HuH-7 (cell line): ENCODE measurements around the gene PPP2R3A.
"Not testable (repeated sequence)": the region's sequence is repeated elsewhere in the genome, so short reads cannot be mapped to it uniquely, and the experiment has no call there.

Experiments used
- DNase-seq: peaks from one replicate; pipeline ENCODE4 v3.0.0; 2011; ENCODE audit warnings: low spot score

The PPP2R3A gene

DNA sequence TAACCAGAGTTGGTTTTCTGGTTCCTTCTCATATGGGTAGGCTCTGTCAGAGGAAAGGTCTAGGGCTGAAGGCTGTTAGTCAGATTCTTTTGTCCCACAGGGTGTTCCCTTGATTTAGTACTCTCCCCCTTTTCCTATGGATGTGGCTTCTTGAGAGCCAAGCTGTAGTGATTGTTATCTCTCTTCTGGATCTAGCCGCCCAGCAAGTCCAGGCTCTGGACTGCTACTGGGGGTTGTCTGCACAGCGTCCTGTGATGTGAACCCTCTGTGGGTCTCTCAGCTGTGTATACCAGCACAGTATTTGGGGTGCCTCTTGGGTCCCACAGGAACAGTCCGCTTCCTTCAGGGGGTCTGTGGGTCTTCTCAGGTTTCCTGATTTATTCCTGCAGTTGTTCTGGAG lies 70.8 kb downstream of the PPP2R3A start:
- no peak for DNase-seq

DNA sequence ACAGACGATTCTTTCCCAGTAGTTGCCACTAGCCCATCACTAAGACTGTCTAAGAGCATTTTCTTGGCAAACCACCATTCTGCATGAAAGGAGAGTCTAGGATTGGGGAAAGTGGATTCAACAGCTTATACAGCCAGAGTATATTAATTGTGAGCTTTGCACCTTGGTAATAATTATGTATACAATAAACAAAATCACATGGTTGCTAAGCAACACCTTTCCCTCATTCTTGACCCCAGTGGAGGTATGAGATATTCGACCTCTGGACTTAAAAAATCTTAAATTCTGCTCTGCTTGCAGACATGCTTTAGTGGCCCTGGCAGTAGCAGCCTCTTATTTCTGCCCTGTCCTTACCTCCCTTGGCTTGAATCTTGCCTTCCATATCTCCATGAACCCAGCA lies 73.1 kb downstream of the PPP2R3A start:
- DNase-seq, result no peak

- peak; percentile 12 for DNase-seq
Measured at GRCh38 chr3:136042608-136043221, 77.2 kb downstream of the PPP2R3A start.

- no peak for DNase-seq
Measured at GRCh38 chr3:136044980-136045745, 79.6 kb downstream of the PPP2R3A start.

DNA sequence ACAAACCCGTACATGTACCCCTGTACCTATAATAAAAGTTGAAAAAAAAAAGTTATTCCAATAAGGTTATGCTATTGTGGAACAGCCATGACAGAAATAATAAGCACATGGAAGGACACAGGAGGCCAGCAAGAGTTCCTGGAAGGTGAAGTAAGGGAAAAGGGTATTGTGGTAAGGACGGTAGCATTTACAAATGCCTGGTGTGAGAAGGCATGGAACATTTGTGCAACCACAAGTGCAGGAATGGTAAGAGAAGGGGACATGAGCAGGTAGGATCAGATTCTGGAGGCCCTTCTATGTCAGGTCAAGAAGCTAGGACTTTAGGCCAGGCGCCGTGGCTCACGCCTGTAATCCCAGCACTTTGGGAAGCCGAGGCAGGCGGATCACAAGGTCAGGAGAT lies 82.5 kb downstream of the PPP2R3A start:
- DNase-seq, result no peak

DNA sequence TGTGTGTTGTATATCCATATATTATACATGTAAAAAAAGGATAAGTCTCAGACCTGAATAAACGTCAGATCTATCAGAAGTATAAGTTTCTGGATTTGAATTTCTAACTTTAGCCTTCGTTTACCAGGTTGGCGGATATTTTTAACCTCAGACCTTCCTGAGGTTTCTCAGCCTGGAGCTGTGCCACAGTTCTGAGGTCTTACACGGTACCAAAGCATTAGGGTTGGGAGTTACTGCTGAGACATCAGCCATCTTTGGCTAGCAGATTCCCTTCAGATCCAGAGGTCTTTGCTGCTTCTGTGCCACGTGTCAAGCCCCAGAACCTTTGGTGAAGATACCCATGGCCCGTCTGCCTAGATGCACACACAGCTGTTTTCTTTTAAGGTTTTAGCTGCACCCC lies 84.7 kb downstream of the PPP2R3A start:
- no peak for DNase-seq

DNA sequence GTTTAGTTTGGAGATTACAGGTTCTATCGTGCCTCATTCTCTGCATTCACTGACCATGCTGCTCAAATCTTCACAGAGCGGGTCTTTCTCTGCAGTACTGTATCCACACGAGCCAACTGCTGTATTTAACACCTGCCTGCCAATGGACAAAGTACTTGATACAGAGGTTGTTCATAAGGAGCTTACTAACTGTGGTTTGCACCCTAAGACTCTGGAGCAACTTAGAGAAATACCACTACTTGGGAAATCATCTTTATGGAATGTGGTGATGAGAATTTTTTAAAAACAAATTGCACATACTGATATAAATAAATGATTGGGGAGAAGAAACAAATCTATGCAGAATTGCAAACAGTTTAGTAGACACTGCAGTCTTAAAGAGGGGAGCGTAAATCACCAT lies 90.0 kb downstream of the PPP2R3A start:
- no peak for DNase-seq

- no peak for DNase-seq
Measured at GRCh38 chr3:136067211-136067610, 101.7 kb downstream of the PPP2R3A start.

DNA sequence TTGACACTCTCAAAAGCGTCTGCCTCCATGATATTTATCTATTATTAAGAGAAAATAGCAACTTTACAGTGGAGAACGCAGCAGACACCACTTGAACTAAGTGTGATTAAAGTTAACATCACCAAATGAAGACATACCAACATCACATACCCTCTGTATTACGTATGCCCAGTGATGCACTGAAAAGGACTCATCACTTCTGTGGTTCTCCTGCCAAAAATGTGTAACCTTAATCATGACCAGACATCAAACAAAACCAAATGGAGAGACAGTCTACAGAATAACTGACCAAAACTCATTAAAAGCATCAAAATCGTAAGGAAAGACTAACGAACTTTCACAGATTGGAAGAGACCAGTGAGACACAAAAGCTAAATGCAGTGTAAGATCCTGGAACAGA lies 103.2 kb downstream of the PPP2R3A start:
- no peak for DNase-seq

- DNase-seq, result no peak
Measured at GRCh38 chr3:136069933-136070332, 104.4 kb downstream of the PPP2R3A start.

DNA sequence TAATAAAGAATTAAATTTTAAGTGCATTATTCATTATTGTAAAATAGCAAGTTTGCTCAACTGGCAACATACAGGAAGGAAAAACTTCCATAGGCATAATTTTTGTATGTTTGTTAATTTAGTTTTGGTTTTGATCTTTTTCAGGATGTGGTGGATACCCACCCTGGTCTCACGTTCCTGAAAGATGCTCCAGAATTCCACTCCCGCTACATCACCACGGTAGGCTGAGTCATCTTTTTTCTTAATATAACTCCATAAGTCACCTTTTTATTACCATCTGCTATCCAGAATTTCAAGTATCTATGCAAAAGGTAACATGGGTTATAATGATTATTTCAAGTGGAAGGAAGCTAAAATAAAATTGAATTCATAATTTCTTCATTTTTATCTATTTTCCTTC lies 104.8 kb downstream of the PPP2R3A start:
- DNase-seq, result no peak

GRCh38 chr3:136070953-136071949 lies 105.7 kb downstream of the PPP2R3A start:
- DNase-seq, result no peak

DNA sequence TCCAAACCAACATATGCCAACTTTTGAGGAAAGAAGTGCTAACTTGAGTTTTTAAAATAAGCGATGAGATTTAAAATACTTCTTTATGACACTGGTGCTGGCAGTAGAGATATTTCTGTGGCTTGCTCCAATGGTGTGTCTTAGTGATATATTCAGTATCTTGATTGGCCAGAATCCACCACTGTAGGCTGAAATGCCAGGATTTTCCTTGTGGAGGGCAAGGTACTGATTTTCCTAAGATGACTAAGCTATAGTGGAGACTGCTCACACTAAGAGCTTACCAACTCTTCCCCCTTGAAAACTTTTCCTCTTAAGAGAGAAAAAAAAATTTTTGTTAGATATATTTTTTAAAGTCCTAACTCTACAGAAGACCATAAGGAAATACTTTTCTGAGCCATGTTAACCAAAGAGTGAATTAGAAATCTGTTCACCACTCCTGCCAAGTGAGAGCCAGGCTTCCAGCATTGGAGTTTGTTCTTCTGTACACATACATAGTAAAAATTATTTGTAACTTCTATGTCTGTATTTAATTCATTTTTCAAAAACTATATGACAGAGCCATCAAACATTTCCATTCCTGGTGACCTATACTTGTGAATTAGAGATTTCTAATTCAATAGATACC lies 109.1 kb downstream of the PPP2R3A start:
- DNase-seq, result no peak

- peak; percentile 11 for DNase-seq
Measured at GRCh38 chr3:136075218-136075808, 109.8 kb downstream of the PPP2R3A start.

- DNase-seq, result no peak
Measured at GRCh38 chr3:136075811-136076210, 110.3 kb downstream of the PPP2R3A start.

DNA sequence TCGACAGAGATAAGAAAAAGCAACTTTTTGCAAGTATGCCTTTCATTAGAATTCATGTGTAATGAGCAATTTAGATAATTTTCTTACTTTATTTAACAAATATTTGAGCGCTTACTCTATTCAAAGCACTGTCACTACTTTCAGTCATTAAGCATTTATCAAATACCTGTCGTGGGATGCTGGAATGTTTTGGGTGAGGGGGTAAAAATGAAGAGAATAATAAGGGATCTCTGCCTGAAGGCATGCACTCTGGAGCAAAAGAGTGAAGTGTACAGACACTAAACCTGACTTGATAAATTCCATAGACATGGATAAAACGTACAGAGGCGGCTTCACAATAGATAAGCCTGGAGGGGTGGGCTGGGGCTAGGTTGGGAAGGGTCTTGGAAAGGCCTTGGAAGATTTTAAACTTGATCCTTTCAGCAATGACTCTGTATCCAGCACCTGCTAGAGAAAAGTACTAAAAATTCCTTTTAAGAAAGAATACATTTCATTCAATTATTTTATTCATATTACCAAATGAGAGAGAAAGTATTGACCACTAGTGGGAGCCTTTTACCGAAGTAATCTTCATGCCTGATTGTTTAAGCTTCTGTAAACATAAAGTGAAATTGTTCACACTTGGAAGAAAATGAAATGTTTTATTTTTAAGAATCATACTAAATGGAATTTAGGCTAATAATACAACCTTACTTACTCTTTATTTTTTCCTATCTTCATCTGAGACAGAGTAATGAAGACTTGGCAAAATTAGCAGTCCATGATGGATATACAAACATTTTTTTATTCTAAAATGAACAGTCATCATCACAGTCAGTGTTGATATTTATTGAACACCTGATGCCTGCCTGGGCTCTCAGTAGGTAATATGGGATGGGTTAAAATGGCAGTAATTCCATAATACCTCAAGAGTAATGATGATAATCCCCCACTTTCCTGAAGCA lies 113.2 kb downstream of the PPP2R3A start:
- no peak for DNase-seq

DNA sequence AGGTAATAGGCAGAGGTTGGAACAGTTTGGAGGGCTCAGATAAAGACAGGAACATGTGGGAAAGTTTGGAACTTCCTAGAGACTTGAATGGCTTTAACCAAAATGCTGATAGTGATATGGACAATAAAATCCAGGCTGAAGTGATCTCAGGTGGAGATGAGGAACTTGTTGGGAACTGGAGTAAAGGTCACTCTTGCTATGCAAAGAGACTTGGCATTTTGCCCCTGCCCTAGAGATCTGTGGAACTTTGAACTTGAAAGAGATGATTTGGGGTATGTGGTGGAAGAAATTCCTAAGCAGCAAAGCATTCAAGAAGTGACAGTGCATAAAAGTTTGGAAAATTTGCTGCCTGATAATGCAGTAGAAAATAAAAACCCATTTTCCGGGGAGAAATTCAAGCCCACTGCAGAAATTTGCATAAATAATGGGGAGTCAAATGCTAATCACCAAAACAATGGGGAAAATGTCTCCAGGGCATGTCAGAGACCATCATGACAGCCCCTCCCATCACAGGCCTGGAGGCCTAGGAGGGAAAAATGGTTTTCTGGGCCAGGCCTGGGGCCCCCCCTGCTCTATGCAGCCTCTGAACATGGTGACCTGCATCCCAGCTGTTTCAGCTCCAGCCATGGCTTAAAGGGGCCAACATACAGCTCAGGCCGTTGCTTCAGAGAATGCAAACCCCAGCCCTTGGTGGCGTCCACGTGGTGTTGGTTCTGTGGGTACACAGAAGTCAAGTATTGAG lies 118.3 kb downstream of the PPP2R3A start:
- DNase-seq, result not testable (repeated sequence)

DNA sequence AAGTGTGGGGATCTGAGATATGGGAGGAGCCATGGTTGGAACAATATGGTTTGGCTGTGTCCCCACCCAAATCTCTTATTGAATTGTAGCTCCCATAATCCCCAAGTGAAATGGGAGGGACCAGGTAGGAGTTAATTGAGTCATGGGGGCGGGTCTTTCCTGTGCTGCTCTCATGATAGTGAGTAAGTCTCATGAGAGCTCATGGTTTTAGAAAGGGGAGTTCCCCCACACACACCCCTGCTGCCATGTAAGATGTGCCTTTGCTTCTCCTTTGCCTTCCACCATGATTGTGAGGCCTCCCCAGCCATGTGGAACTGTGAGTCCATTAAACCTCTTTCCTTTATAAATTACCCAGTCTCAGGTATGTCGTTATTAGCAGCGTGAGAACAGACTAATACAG lies 119.5 kb downstream of the PPP2R3A start:
- not testable (repeated sequence) for DNase-seq

DNA sequence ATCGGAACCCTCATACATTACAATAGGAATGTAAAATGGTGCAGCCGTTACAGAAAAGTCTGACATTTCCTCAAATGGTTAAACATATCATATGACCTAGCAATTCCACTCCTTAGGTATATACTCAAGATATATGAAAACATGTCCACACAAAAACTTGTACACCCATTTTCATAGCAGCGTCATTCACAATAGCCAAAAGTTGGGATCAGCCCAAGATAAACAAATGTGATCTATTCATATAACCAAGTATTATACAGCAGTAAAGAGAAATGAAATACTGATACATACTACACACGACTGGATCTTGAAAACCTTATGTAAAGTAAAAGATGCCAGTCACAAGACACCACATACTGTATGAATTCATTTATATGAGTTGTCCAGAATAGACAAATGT lies 128.2 kb downstream of the PPP2R3A start:
- no peak for DNase-seq

DNA sequence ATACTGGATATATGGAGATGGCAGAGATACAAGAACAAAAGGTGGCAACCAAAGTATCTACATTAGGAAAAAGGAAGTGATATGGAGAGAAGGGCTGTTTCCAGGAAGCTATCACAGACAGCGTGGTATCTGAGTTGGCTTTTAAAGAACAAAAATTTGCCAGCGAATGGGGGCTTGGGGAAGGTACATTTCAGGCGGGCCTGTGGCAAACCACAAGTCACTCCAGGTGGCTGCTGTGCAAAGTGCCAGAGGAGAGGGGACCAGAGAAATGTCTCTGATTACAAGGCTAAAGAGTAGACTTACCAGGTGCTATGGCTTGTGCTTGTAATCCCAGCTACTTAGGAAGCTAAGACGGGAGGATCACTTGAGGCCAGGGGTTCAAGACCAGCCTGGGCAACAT lies 139.5 kb downstream of the PPP2R3A start:
- no peak for DNase-seq
